ENCODE data around the gene IQGAP2.

- no peak for TF ChIP-seq EP300 (IDR thresholded peaks at IDR 0.05; ENCODE audit: borderline replicate concordance)
- no peak for TF ChIP-seq NFIC (IDR thresholded peaks at IDR 0.05)
- no peak for TF ChIP-seq EGR1 (IDR thresholded peaks at IDR 0.05)
- TF ChIP-seq CREB1 (IDR thresholded peaks at IDR 0.05; ENCODE audit: low read depth): no peak
- TF ChIP-seq RAD21 (IDR thresholded peaks at IDR 0.05; ENCODE audit: low read depth): no peak
- TF ChIP-seq CEBPB (IDR thresholded peaks at IDR 0.05): no peak
- TF ChIP-seq FOXM1 (IDR thresholded peaks at IDR 0.05; ENCODE audit: borderline replicate concordance, low read depth): no peak
- TF ChIP-seq TAF1 (IDR thresholded peaks at IDR 0.05; ENCODE audit: low read depth): no peak
- TF ChIP-seq ZBTB7A (IDR thresholded peaks at IDR 0.05; ENCODE audit: low read depth): no peak
- no peak for TF ChIP-seq REST (IDR thresholded peaks at IDR 0.05; ENCODE audit: low read depth)
- no peak for TF ChIP-seq YY1 (IDR thresholded peaks at IDR 0.05; ENCODE audit: low read depth)
- TF ChIP-seq, protein P1, sequence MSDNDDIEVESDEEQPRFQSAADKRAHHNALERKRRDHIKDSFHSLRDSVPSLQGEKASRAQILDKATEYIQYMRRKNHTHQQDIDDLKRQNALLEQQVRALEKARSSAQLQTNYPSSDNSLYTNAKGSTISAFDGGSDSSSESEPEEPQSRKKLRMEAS (IDR thresholded peaks at IDR 0.05): no peak
These were observed 329.4 kb downstream of the IQGAP2 start for GRCh38 chr5:76732405-76733048.
